GM10266 (cell line): Measurements from ENCODE around the gene ABCB8.
A peak's percentile ranks its signal among the peaks of the same experiment; 100 is the strongest.

Experiments
- DNase-seq: peaks from one replicate; pipeline ENCODE4 v3.0.0; 2012; ENCODE audit errors: extremely low spot score
- TF ChIP-seq, protein P1 (sequence below): IDR thresholded peaks from 2 replicates; pipeline ENCODE4 v1.5.1; 2012; ENCODE audit warnings: mild to moderate bottlenecking, low read depth; ENCODE audit not compliant: control insufficient read depth, insufficient read depth; ENCODE audit errors: missing control alignments

ABCB8 gene

DNA sequence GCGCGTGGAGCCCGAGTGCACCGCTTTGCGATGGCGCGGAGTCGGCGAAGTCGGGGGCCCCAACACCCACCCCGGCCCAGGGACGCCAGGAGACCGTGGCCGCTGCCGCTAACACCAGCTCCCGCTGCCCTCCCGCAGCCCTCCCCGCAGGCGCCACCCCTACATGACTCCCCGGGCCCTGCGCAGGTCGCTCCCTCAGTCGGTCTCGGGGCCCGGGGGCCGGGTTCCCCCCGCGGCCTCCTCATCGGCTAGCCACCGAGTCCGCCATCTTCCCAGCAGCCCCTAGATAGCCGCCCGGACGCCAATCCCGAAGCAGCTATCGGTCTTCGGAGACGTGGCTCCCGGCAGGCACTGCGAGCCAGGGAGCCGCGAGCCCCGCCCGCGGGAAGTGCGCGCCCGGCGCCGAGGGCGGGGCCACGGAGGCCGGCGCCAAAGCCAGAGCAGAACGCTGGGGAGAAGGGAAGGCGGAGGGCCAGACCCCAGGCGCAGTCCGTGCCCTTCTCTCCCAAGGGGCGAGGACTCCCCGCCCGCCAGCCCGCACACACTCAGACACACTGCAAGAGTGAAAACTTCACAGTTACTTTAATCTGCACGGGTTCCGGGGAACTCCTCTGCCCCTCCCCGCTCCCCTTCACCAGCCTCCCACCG lies 52.4 kb downstream of the ABCB8 start, which contains the start of gene FASTK:
TSS of gene FASTK (minus strand) at position 288 of the 648 bp plus-strand sequence. CDS start at position 245, 43 bp downstream.
- TF ChIP-seq, protein P1, sequence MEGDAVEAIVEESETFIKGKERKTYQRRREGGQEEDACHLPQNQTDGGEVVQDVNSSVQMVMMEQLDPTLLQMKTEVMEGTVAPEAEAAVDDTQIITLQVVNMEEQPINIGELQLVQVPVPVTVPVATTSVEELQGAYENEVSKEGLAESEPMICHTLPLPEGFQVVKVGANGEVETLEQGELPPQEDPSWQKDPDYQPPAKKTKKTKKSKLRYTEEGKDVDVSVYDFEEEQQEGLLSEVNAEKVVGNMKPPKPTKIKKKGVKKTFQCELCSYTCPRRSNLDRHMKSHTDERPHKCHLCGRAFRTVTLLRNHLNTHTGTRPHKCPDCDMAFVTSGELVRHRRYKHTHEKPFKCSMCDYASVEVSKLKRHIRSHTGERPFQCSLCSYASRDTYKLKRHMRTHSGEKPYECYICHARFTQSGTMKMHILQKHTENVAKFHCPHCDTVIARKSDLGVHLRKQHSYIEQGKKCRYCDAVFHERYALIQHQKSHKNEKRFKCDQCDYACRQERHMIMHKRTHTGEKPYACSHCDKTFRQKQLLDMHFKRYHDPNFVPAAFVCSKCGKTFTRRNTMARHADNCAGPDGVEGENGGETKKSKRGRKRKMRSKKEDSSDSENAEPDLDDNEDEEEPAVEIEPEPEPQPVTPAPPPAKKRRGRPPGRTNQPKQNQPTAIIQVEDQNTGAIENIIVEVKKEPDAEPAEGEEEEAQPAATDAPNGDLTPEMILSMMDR: no peak
- DNase-seq: peak; percentile 99

DNA sequence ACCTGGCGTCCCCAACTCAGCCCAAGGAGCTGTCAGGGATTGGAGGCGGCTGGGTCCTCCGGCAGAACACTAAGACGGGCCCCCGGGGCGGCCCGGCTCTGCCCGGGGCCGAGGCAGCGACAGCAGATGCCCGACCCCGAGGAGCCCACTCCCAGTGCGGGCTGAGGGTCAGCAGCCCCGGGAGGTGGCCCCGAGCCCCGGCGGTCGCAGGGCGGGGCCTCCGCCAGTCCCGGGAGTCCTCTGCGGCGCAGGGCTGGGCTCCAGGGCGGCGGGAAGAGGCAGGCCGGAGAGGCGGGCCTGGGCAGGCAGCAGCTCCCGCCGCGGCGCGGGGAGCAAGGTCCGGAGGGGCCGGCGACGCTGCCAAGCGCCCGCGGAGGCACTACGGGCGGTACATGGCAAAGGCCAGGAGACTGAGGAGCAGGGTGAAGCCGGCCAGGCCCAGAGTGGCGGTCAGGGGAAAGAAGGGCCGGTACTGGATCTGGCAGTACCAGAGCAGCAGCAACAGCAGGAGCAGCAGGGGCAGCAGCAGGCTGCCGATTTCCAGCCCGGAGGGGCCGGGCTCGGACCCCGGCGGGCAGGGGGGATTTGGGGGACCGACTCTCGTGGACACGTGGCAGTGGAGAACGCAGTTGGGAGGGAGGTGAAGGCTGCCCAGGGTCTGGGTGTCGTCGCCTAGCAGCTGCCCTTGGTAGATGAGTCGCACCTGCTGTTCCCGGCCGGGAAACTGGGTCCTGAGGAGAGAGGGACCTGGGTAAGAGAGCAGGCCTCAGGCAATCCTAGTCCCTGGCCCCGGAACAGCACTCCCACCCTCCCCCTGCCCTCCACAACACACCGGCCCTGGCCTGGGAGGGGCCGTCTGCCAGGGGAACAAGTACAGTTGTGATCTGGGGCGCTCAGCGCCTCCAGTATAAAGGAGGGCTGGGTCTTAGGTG lies 53.2 kb downstream of the ABCB8 start:
- TF ChIP-seq, protein P1: no peak
- no peak for DNase-seq

DNA sequence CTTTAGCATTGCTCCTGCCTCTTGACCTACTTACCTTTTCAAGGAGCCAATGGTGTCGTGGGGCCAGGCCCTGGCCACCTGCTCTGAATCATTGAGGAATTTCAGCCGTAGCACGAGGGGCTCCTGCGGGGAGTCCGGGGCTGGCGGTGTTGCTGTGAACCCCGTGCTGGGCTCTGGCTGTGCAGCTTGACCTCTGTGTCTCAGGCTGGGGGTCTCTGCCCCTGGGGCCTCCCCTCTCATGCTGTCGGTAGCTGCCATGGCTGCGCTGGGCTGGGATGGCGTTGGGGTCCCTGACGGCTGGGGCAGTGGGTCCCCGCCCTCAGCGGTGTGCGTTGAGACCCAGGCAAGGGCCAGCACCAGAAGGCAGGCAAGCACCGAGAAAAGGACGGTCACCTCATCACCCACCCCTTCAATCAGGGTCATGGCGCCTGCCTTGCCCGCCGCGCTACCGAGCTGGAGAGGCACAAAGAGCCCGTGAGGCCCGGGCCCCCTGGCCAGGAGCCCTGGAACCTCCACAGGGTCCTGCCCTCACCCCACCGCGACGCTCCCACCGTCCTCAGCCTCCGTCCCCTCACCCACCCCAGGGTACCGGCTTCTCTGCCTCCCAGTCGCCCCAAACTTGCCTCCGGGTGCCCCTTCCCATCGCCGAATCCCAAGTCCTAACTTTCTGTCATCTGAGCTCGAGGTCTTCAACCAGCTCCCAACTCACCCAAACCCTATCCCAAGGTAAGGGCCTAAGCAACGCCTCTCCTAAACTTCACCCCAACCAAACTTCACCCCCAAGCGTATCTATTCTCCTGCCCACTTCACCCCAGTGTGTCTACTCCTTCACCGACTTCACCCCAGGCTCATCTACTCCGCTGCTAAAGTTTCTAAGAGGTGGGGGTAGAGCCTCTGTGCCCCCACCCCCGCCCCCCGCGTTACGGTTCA lies 54.2 kb downstream of the ABCB8 start:
- TF ChIP-seq, protein P1: no peak
- no peak for DNase-seq

DNA sequence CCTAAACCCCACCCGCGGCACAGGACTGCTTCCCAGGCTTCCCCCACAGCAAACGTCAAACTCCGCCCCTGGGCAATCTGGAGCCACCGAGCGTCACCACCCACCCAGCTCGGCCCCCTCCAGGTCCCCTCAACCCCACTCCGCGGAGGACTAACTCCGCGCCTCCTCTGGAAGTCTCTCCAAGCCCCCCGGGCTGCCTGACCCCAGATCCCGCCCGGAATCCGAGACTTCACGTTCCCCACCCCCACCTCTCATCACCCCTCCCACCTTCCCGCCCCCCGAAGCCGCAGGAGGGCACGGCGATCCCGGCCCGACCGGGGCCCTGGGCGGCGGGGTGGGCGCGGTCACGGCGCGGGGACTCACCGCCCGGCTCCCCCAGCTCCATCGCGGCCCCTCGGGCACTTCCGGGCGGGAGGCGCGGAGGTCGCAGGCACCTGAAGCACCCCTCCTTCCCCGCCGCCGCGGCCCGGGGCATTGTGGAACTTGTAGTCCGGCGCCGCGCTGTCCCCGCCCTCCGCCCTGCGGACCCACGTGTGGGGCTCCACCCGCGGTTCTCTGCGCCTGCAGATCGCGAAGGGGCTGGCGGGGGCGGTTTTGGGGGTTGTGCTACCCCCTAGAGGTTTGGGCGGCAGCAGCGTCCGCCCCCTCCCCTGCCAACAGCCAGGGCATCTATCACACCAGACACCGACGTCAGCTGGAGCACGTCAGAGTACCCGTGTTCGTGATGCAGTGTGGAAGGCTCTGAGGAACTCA lies 55.0 kb downstream of the ABCB8 start, which contains the start of gene TMUB1:
TSS of gene TMUB1 (minus strand) at position 423 of the 753 bp plus-strand sequence. CDS start 930 bp downstream, outside the sequence.
- DNase-seq: peak; percentile 92
- TF ChIP-seq, protein P1: no peak

DNA sequence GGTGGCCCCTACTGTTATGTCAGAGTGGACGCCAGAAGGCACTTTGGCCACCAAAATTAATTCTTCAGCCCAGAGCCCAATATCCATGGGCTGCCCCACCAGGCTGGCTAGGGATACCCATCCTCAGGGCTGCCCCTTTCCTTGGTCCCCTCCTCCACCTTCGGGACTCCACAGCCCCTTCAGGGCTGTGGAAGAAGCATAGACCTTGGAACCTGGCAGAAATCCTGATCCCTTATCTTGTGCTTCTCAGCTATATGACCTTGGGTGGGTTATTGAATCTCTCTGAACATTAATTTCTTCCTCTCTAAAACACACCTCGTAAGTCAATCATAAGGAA lies 55.5 kb downstream of the ABCB8 start:
- DNase-seq: no peak

DNA sequence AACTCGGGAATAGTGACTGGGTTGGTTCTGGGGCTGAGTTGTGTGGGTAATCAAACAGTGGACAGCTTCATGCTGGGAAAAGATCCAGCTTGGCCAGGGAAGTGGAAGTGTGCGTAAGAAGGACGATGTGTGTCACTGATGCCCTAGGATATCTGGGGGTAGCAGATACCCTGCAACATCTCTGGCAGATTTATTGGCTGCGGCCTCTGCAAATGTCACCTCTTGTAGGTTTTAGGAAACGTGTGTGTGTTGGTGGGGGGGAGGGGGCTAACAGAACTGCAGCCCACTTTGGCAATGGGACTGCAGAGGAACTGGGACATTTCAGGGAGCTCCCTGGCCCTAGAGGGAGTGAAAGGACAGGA lies 57.1 kb downstream of the ABCB8 start:
- TF ChIP-seq, protein P1: no peak
- DNase-seq: no peak

More for the DNA sequence above, 55.5 kb downstream of the ABCB8 start:
- TF ChIP-seq, protein P1: no peak
